GM21825 (cell line): ENCODE measurements around the gene CCDC121.

Experiments
- ATAC-seq: cut with Tn5 transposase; IDR thresholded peaks from one replicate; pipeline ENCODE4 v1.9.1; 2021; ENCODE audit warnings: mild to moderate bottlenecking, moderate library complexity; ENCODE audit not compliant: unreplicated experiment

The CCDC121 gene

GRCh38 chr2:27582695-27583389 lies 46.0 kb downstream of the CCDC121 start, which contains the start of gene ZNF512:
ZNF512 (plus strand) TSS chr2:27583042; CDS start chr2:27583113, 71 bp downstream.
- ATAC-seq, result peak; percentile 88

- ATAC-seq, result peak; percentile 11
Observed at GRCh38 chr2:27582129-27582694, 46.6 kb downstream of the CCDC121 start.

GRCh38 chr2:27581417-27582128 lies 47.2 kb downstream of the CCDC121 start:
- ATAC-seq, result no peak
